Colonic mucosa (tissue), 4 donors: ENCODE data around the gene PIKFYVE. TPM values are rescaled to one million over a fixed set of nuclear protein-coding genes. Genes with fewer than 3 reads are reported as not detected.
A peak's percentile ranks its signal among the peaks of the same experiment; 100 is the strongest.
"Not testable (repeated sequence)": the region's sequence is repeated elsewhere in the genome, so short reads cannot be mapped to it uniquely, and the experiment has no call there.

Source experiments
- DNase-seq: peaks from one replicate; pipeline ENCODE4 v3.0.0-alpha.2; 2020
- H3K27ac ChIP-seq: fragments of 200-600 bp; one replicate; pipeline ENCODE4 v1.8.0; 2021
- H3K27me3 ChIP-seq: fragments of 200-600 bp; one replicate; pipeline ENCODE4 v1.8.0; 2021
- H3K36me3 ChIP-seq: fragments of 200-600 bp; one replicate; pipeline ENCODE4 v1.8.0; 2021
- H3K4me1 ChIP-seq: fragments of 200-600 bp; one replicate; pipeline ENCODE4 v1.8.0; 2021; ENCODE audit warnings: mild to moderate bottlenecking
- H3K4me3 ChIP-seq: fragments of 200-600 bp; one replicate; pipeline ENCODE4 v1.8.0; 2021
- H3K9ac ChIP-seq, 2 donors: one replicate each; pipeline ENCODE4 v1.7.0; 2013; ENCODE audit warnings: control low read depth in 2 of 2, low read depth in 2 of 2, low read length in 2 of 2
- H3K9me3 ChIP-seq: fragments of 200-600 bp; one replicate; pipeline ENCODE4 v1.8.0; 2021
- intact Hi-C: fragments of 100-400 bp; cut with DNase I; formaldehyde crosslinking; loops from one replicate; pipeline ENCODE4 v1.14.1; 2022
- total RNA-seq, 2 donors: library from RNA; stranded (reverse); fragmentation: NEBNext Ultra II Directional in 1 of 2; extraction: Animal tissue kit (Norgen Biotek cat#: 25700) in 1 of 2; gene quantifications; one replicate each; pipeline ENCODE4 v1.2.1, GENCODE V29; 2021
- TF ChIP-seq, protein P1 (sequence below): fragments of 200-600 bp; IDR thresholded peaks from one replicate; pipeline ENCODE4 v1.8.0; 2022; ENCODE audit warnings: antibody characterized with exemption, mild to moderate bottlenecking
- donor health status: healthy.
- donor health status: DM: no; HTN: no; CAD: no.
- donor health status: DM: no; HTN: no; CAD: no.

PIKFYVE gene
- total RNA-seq, 2 donors from 2014 or later: 14.6 to 18.2 TPM

DNA sequence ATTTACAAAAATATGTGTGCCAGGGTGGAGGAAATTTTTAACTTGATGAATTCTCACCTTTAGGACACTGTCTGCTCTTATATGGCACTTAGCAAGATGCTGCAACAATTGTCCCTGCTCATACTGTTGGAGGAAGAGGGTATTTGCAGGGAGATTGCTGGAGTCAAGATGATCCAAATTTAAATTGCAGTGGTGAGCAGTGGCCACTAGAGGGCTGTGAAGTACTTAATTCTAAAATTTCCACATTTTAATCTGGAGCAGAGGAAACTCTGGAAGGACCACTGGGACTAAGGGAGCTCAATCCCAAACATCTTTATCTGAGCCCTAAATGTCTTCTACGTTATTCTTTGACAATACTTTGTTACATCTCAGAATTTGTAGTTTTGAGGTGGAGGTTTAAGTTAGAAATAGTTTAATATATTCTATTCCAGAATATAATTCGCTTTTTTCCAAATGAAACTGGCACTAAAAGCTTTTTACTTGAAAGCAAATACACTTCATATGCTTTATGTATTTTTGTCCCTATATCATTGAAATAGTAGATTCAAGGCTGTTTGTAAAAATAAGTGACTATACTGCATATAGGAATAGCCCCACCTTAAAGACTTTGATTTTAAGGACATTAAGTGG is 107.5 kb downstream of the PIKFYVE start:
- H3K27me3 ChIP-seq: no peaks in the 10 kb centered on the region
- intact Hi-C loops: no loop called here
- no peak for DNase-seq
- H3K4me3 ChIP-seq: no peak overlapping the region
- H3K27ac ChIP-seq: no peak overlapping the region
- no peaks in the 10 kb centered on the region for H3K4me1 ChIP-seq
- H3K36me3 ChIP-seq: no peaks in the 10 kb centered on the region
- TF ChIP-seq, protein P1, sequence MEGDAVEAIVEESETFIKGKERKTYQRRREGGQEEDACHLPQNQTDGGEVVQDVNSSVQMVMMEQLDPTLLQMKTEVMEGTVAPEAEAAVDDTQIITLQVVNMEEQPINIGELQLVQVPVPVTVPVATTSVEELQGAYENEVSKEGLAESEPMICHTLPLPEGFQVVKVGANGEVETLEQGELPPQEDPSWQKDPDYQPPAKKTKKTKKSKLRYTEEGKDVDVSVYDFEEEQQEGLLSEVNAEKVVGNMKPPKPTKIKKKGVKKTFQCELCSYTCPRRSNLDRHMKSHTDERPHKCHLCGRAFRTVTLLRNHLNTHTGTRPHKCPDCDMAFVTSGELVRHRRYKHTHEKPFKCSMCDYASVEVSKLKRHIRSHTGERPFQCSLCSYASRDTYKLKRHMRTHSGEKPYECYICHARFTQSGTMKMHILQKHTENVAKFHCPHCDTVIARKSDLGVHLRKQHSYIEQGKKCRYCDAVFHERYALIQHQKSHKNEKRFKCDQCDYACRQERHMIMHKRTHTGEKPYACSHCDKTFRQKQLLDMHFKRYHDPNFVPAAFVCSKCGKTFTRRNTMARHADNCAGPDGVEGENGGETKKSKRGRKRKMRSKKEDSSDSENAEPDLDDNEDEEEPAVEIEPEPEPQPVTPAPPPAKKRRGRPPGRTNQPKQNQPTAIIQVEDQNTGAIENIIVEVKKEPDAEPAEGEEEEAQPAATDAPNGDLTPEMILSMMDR: peak; percentile 91
- no peak overlapping the region for H3K9ac ChIP-seq
- no peaks in the 10 kb centered on the region for H3K9me3 ChIP-seq

DNA sequence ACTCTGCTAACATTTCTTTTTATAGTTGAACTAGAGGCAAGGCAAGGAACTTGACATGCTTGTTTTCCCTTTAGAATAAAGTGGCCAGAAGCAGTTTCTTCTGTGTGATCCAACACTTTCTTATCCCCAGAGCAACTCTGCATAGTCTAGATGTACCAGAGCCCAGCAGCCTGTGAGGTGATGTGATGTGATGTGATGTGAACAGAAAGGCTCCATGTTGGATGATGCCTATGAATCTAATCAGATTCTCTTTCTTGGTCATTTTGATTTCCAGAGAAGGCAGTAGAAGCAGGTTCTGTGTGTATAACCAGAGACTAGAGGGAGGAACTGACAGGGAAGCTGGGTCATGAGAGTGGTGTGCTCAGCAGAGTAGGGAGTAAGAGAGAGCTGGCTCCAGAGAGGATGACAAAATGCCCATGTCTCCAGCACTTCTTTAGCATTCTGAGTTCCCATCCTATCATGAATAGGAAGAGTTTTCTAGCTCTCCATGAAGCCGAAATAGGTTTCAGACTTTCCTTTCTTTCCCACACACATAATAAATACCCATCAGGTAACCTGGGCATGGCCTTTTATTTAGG is 109.5 kb downstream of the PIKFYVE start:
- Histone ChIP-seq H3K36me3 (no peaks in the 10 kb centered on the region), H3K27me3 (no peaks in the 10 kb centered on the region), H3K27ac (no peak overlapping the region), H3K9me3 (no peaks in the 10 kb centered on the region), H3K9ac (no peak overlapping the region), H3K4me1 (no peaks in the 10 kb centered on the region), H3K4me3 (no peak overlapping the region)
- TF ChIP-seq, protein P1: no peak
- intact Hi-C loops: no loop called here
- DNase-seq: no peak

DNA sequence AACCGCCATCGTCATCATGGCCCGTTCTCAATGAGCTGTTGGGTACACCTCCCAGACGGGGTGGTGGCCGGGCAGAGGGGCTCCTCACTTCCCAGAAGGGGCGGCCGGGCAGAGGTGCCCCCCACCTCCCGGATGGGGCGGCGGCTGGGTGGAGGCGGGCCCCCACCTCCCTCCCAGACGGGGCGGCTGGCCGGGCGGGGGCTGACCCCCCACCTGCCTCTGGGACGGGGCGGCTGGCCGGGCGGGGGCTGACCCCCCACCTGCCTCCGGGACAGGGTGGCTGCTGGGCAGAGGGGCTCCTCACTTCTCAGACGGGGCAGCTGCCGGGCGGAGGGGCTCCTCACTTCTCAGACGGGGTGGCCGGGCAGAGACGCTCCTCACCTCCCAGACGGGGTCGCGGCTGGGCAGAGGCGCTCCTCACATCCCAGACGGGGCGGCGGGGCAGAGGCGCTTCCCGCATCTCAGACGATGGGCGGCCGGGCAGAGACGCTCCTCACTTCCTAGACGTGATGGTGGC is 111.3 kb downstream of the PIKFYVE start:
- H3K9me3 ChIP-seq, H3K36me3 ChIP-seq, DNase-seq, H3K9ac ChIP-seq, intact Hi-C loops, H3K27me3 ChIP-seq, H3K4me1 ChIP-seq, H3K4me3 ChIP-seq, H3K27ac ChIP-seq: not testable (repeated sequence)

DNA sequence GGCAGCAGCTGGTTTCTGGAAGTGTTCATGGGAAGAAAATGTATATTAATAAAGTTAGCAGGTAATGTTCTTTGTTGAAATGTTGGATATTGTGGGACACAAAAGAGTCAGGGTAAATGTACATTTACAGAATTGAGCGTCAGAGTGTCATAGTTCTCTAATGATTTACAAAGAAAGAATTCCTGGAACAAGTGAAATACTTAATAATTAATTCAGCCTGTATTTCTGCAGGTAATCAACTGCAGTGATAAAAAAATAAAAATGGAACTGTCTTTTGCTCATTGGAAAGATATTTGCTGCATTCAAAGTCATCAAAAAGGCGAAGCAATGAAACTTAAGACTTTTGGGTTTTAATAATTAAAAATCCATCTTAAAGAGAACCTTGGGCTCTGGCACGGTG is 113.1 kb downstream of the PIKFYVE start:
- no peak overlapping the region for H3K4me3 ChIP-seq
- no peaks in the 10 kb centered on the region for H3K9me3 ChIP-seq
- H3K27me3 ChIP-seq: no peaks in the 10 kb centered on the region
- H3K9ac ChIP-seq: no peak overlapping the region
- TF ChIP-seq, protein P1: no peak
- H3K4me1 ChIP-seq: no peaks in the 10 kb centered on the region
- intact Hi-C loops: no loop called here
- no peak overlapping the region for H3K27ac ChIP-seq
- H3K36me3 ChIP-seq: no peaks in the 10 kb centered on the region
- no peak for DNase-seq

DNA sequence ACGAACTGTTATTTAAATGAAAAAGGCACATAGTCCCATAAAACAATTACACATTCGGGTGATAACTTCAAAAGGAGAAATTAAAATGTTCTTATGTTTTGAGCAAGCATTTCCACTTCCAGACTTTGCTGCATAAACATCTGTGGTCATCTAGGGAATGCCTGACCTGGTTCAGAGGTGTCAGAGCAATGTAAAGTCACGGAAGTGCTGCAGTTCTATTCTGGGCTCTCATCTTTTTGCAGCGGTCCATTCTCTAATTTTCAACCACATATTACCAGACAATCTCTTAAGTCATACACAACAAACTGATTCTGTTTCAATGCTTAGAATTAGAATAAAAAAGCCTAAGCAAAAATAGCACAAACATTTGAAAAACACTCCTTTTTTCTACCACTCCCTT is 118.6 kb downstream of the PIKFYVE start:
- no peaks in the 10 kb centered on the region for H3K9me3 ChIP-seq
- intact Hi-C loops: no loop called here
- no peak for DNase-seq
- TF ChIP-seq, protein P1: no peak
- no peaks in the 10 kb centered on the region for H3K4me1 ChIP-seq
- H3K27me3 ChIP-seq: no peaks in the 10 kb centered on the region
- no peaks in the 10 kb centered on the region for H3K36me3 ChIP-seq
- H3K4me3 ChIP-seq: no peak overlapping the region
- H3K9ac ChIP-seq: no peak overlapping the region
- H3K27ac ChIP-seq: no peak overlapping the region

DNA sequence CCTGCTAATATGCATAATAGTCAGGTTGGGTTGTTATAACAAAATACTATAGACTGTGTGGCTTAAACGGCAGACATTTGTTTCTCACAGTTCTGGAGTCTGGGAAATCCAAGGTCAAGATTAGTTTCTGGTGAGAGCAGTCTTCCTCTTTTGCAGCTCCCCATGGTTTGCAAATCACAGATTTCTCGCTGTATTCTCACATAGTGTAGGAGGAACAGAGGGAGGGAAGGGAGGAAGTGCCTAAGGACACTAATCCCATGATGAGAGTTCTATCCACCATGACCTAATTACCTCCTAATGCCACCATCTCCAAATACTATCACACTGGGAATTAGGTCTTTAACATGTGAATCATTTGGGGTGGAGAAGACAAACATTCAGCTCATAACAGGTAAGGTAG is 120.5 kb downstream of the PIKFYVE start:
- Histone ChIP-seq H3K36me3 (no peaks in the 10 kb centered on the region), H3K27me3 (no peaks in the 10 kb centered on the region), H3K27ac (no peak overlapping the region), H3K4me1 (no peaks in the 10 kb centered on the region), H3K4me3 (no peak overlapping the region), H3K9ac (no peak overlapping the region), H3K9me3 (no peaks in the 10 kb centered on the region)
- intact Hi-C loops: no loop called here
- TF ChIP-seq, protein P1: no peak
- DNase-seq: no peak
